GM18505 (cell line): Measurements from ENCODE around the gene KRT73.

Experiments
- ATAC-seq: cut with Tn5 transposase; IDR thresholded peaks from one replicate; pipeline ENCODE4 v1.9.1; 2021; ENCODE audit not compliant: unreplicated experiment
- POLR2A ChIP-seq: IDR thresholded peaks from 4 replicates; pipeline ENCODE4 v1.6.1; 2011; ENCODE audit warnings: borderline replicate concordance; ENCODE audit not compliant: insufficient read depth, insufficient read length; ENCODE audit errors: extremely low read depth

KRT73 gene

GRCh38 chr12:52628111-52628507 is 9.8 kb upstream of the KRT73 start:
- ATAC-seq = no peak
- no peak for TF ChIP-seq POLR2A

GRCh38 chr12:52627395-52628110 is 9.2 kb upstream of the KRT73 start:
- ATAC-seq = no peak
- no peak for TF ChIP-seq POLR2A

GRCh38 chr12:52622349-52622748 is 4.0 kb upstream of the KRT73 start:
- no peak for TF ChIP-seq POLR2A

GRCh38 chr12:52618866-52619265 is 507 bp upstream of the KRT73 start:
- no peak for ATAC-seq
- no peak for TF ChIP-seq POLR2A

More at GRCh38 chr12:52622349-52622748, 4.0 kb upstream of the KRT73 start:
- ATAC-seq = no peak

- TF ChIP-seq POLR2A = no peak
- no peak for ATAC-seq
Measured at GRCh38 chr12:52617403-52617785, 965 bp downstream of the KRT73 start.

GRCh38 chr12:52616680-52617402 is 1.5 kb downstream of the KRT73 start:
- ATAC-seq = no peak
- no peak for TF ChIP-seq POLR2A

GRCh38 chr12:52615912-52616311 is 2.4 kb downstream of the KRT73 start:
- TF ChIP-seq POLR2A = no peak
- ATAC-seq = no peak

GRCh38 chr12:52615208-52615868 is 3.0 kb downstream of the KRT73 start:
- ATAC-seq = no peak
- no peak for TF ChIP-seq POLR2A

GRCh38 chr12:52614381-52615207 is 3.8 kb downstream of the KRT73 start:
- ATAC-seq = no peak

GRCh38 chr12:52613384-52614030 is 4.9 kb downstream of the KRT73 start:
- no peak for ATAC-seq
- TF ChIP-seq POLR2A = no peak

More at GRCh38 chr12:52614381-52615207, 3.8 kb downstream of the KRT73 start:
- TF ChIP-seq POLR2A = no peak

- no peak for ATAC-seq
- no peak for TF ChIP-seq POLR2A
Measured at GRCh38 chr12:52612431-52613383, 5.7 kb downstream of the KRT73 start.

- ATAC-seq = no peak
- TF ChIP-seq POLR2A = no peak
Measured at GRCh38 chr12:52611080-52611468, 7.3 kb downstream of the KRT73 start.
